MCF 10A (cell line): ENCODE data around the gene COMP. TPM values are rescaled to one million over a fixed set of nuclear protein-coding genes. Genes with fewer than 3 reads are reported as not detected.

Experiments used
- BruUV-seq: library from RNA; stranded (reverse); fragments of 400-500 nt; replicated peaks from 2 replicates; lab custom pipeline; 2021; lab: Mats Ljungman, UMichigan
- CTCF ChIA-PET: fragments of 300-600 bp; sonication (Branson Sonifier 250); formaldehyde crosslinking; extraction: SDS; loops from one replicate; lab custom pipeline; 2021; ENCODE audit warnings: antibody characterized with exemption, inconsistent platforms; lab: Yijun Ruan, JAX
- POLR2A ChIA-PET: fragments of 300-600, 350-650 bp; sonication (Branson Sonifier 250); formaldehyde crosslinking; extraction: SDS; loops from one replicate; lab custom pipeline; 2020; ENCODE audit warnings: antibody characterized with exemption, inconsistent platforms; lab: Yijun Ruan, JAX
- DNase-seq: peaks from one replicate; pipeline ENCODE4 v3.0.0-alpha.2; 2018; ENCODE audit not compliant: unreplicated experiment
- H3K27ac Mint-ChIP-seq: one replicate; pipeline ENCODE4 v1.8.0; 2022; ENCODE audit warnings: mild to moderate bottlenecking, low read depth, mixed read lengths; ENCODE audit not compliant: unreplicated experiment
- H3K27me3 Mint-ChIP-seq: one replicate; pipeline ENCODE4 v1.8.0; 2022; ENCODE audit warnings: mixed read lengths; ENCODE audit not compliant: insufficient read depth, unreplicated experiment
- H3K36me3 Mint-ChIP-seq: one replicate; pipeline ENCODE4 v1.8.0; 2022; ENCODE audit warnings: mild to moderate bottlenecking, moderate library complexity, mixed read lengths; ENCODE audit not compliant: insufficient read depth, unreplicated experiment
- H3K4me1 Mint-ChIP-seq: one replicate; pipeline ENCODE4 v1.8.0; 2022; ENCODE audit warnings: mixed read lengths; ENCODE audit not compliant: insufficient read depth, unreplicated experiment
- H3K4me3 Mint-ChIP-seq: one replicate; pipeline ENCODE4 v1.8.0; 2022; ENCODE audit warnings: mild to moderate bottlenecking, moderate library complexity, mixed read lengths; ENCODE audit not compliant: unreplicated experiment
- H3K9me3 Mint-ChIP-seq: one replicate; pipeline ENCODE4 v1.8.0; 2022; ENCODE audit warnings: mixed read lengths; ENCODE audit not compliant: unreplicated experiment
- CTCF ChIP-seq: fragments of 200-600 bp; IDR thresholded peaks from one replicate; pipeline ENCODE4 v1.8.0; 2022; ENCODE audit warnings: antibody characterized with exemption, mild to moderate bottlenecking; ENCODE audit not compliant: unreplicated experiment
- intact Hi-C: fragments of 100-400 bp; cut with micrococcal nuclease; formaldehyde crosslinking; loops from 2 replicates; pipeline ENCODE4 v1.14.1; 2022
- total RNA-seq: library from RNA; stranded (reverse); gene quantifications from 2 replicates; pipeline ENCODE4 v1.2.3, GENCODE V29; 2022

Gene COMP
- total RNA-seq, 1 experiment from 2014 or later: not detected

- POLR2A ChIA-PET: no interaction called here
- H3K36me3 Mint-ChIP-seq: peaks cover 4% of the 10 kb centered on the region
- no peak overlapping the region for H3K27ac Mint-ChIP-seq
- CTCF ChIA-PET: no interaction called here
- intact Hi-C loops: loop anchor here (5.0 kb wide), 2 partner anchors 73 to 168 kb away; no protein-coding TSS in a partner anchor
- TF ChIP-seq CTCF: no peak
- no peak for DNase-seq
- H3K4me3 Mint-ChIP-seq: no peak overlapping the region
- H3K4me1 Mint-ChIP-seq: peaks cover 34% of the 10 kb centered on the region
- no peaks in the 10 kb centered on the region for H3K27me3 Mint-ChIP-seq
- no TSS peak for BruUV-seq
- no peaks in the 10 kb centered on the region for H3K9me3 Mint-ChIP-seq
Measured at GRCh38 chr19:18759995-18760426, 31.1 kb downstream of the COMP start.

- no peak for DNase-seq
- H3K4me3 Mint-ChIP-seq: no peak overlapping the region
- BruUV-seq: no TSS peak
- no peaks in the 10 kb centered on the region for H3K9me3 Mint-ChIP-seq
- CTCF ChIA-PET: no interaction called here
- H3K27ac Mint-ChIP-seq: no peak overlapping the region
- H3K36me3 Mint-ChIP-seq: peaks cover 4% of the 10 kb centered on the region
- peaks cover 28% of the 10 kb centered on the region for H3K4me1 Mint-ChIP-seq
- TF ChIP-seq CTCF: no peak
- intact Hi-C loops: no loop called here
- H3K27me3 Mint-ChIP-seq: no peaks in the 10 kb centered on the region
- POLR2A ChIA-PET: interaction anchor here (0.8 kb wide), 1 partner anchor 130 kb away, joined by 3 read pairs; no protein-coding TSS in a partner anchor
Measured at GRCh38 chr19:18759304-18759994, 31.7 kb downstream of the COMP start.

- H3K27ac Mint-ChIP-seq: peak overlapping the region; percentile 82
- CTCF ChIA-PET: no interaction called here
- DNase-seq: peak; percentile 92
- no peak for TF ChIP-seq CTCF
- peaks cover 5% of the 10 kb centered on the region for H3K36me3 Mint-ChIP-seq
- intact Hi-C loops: no loop called here
- BruUV-seq: no TSS peak
- POLR2A ChIA-PET: interaction anchor here (0.8 to 0.9 kb wide), 2 partner anchors 8 to 17 kb away, joined by 4 read pairs; no protein-coding TSS in a partner anchor
- H3K4me1 Mint-ChIP-seq: peaks cover 9% of the 10 kb centered on the region
- no peaks in the 10 kb centered on the region for H3K27me3 Mint-ChIP-seq
- H3K9me3 Mint-ChIP-seq: no peaks in the 10 kb centered on the region
- peak overlapping the region; percentile 28 for H3K4me3 Mint-ChIP-seq
Measured at GRCh38 chr19:18756896-18757295, 34.2 kb downstream of the COMP start.

- ChIA-PET CTCF (interaction anchor here (0.5 kb wide), 1 partner anchor 11 kb away, joined by 3 read pairs; no protein-coding TSS in a partner anchor), POLR2A (interaction anchor here (0.6 to 2.0 kb wide), 2 partner anchors 11 to 75 kb away, joined by 3 to 5 read pairs; no protein-coding TSS in a partner anchor)
- Mint-ChIP-seq H3K27me3 (no peaks in the 10 kb centered on the region), H3K36me3 (peaks cover 11% of the 10 kb centered on the region), H3K9me3 (no peaks in the 10 kb centered on the region), H3K4me3 (no peak overlapping the region), H3K4me1 (no peaks in the 10 kb centered on the region), H3K27ac (no peak overlapping the region)
- no TSS peak for BruUV-seq
- intact Hi-C loops: no loop called here
- no peak for TF ChIP-seq CTCF
- no peak for DNase-seq
Measured at GRCh38 chr19:18754501-18754900, 36.6 kb downstream of the COMP start.
